Nephron progenitor cell (in vitro differentiated cells): Measurements from ENCODE around the gene C9.

ENCODE experiments used
- DNase-seq: peaks from one replicate; pipeline ENCODE4 v3.0.0; 2021
- H3K27ac Mint-ChIP-seq: 2 replicates; pipeline ENCODE4 v1.8.0; 2021; ENCODE audit warnings: mild to moderate bottlenecking, moderate library complexity, mixed read lengths
- H3K27me3 Mint-ChIP-seq: 2 replicates; pipeline ENCODE4 v1.8.0; 2021; ENCODE audit warnings: mild to moderate bottlenecking, low read depth, mixed read lengths; ENCODE audit not compliant: poor library complexity
- H3K36me3 Mint-ChIP-seq: 2 replicates; pipeline ENCODE4 v1.8.0; 2021; ENCODE audit warnings: low read depth, mixed read lengths
- H3K4me1 Mint-ChIP-seq: 2 replicates; pipeline ENCODE4 v1.8.0; 2021; ENCODE audit warnings: mixed read lengths
- H3K4me3 Mint-ChIP-seq: 2 replicates; pipeline ENCODE4 v1.8.0; 2021; ENCODE audit warnings: mild to moderate bottlenecking, moderate library complexity, mixed read lengths
- H3K9me3 Mint-ChIP-seq: 2 replicates; pipeline ENCODE4 v1.8.0; 2021; ENCODE audit warnings: mild to moderate bottlenecking, moderate library complexity, mixed read lengths
- CTCF ChIP-seq: fragments of 200-600 bp; sonication (generic); IDR thresholded peaks from 2 replicates; pipeline ENCODE4 v1.5.0; 2021; ENCODE audit warnings: antibody characterized with exemption

C9 gene

GRCh38 chr5:39264528-39264927 is 99.8 kb downstream of the C9 start:
- H3K36me3 Mint-ChIP-seq = no peaks in the 10 kb centered on the region
- H3K27ac Mint-ChIP-seq = no peak overlapping the region
- peaks cover 2% of the 10 kb centered on the region for H3K27me3 Mint-ChIP-seq
- TF ChIP-seq CTCF = no peak
- H3K4me1 Mint-ChIP-seq = no peaks in the 10 kb centered on the region
- H3K9me3 Mint-ChIP-seq = no peaks in the 10 kb centered on the region
- H3K4me3 Mint-ChIP-seq = no peak overlapping the region
- no peak for DNase-seq

GRCh38 chr5:39262981-39263380 is 101.3 kb downstream of the C9 start:
- Mint-ChIP-seq H3K4me1 (no peaks in the 10 kb centered on the region), H3K27ac (no peak overlapping the region), H3K27me3 (peaks cover 2% of the 10 kb centered on the region), H3K36me3 (no peaks in the 10 kb centered on the region), H3K4me3 (no peak overlapping the region), H3K9me3 (no peaks in the 10 kb centered on the region)
- no peak for DNase-seq
- TF ChIP-seq CTCF = no peak

- no peak overlapping the region for H3K27ac Mint-ChIP-seq
These were observed 104.2 kb downstream of the C9 start for GRCh38 chr5:39260095-39260494.

GRCh38 chr5:39257554-39257953 is 106.7 kb downstream of the C9 start:
- no peaks in the 10 kb centered on the region for H3K36me3 Mint-ChIP-seq
- TF ChIP-seq CTCF = no peak
- no peaks in the 10 kb centered on the region for H3K9me3 Mint-ChIP-seq
- H3K27ac Mint-ChIP-seq = no peak overlapping the region
- no peaks in the 10 kb centered on the region for H3K4me1 Mint-ChIP-seq
- no peaks in the 10 kb centered on the region for H3K27me3 Mint-ChIP-seq
- H3K4me3 Mint-ChIP-seq = no peak overlapping the region
- no peak for DNase-seq

More at GRCh38 chr5:39260095-39260494, 104.2 kb downstream of the C9 start:
- no peak for DNase-seq
- Mint-ChIP-seq H3K9me3 (no peaks in the 10 kb centered on the region), H3K27me3 (peaks cover 2% of the 10 kb centered on the region), H3K4me1 (no peaks in the 10 kb centered on the region), H3K4me3 (no peak overlapping the region), H3K36me3 (no peaks in the 10 kb centered on the region)
- no peak for TF ChIP-seq CTCF

DNA sequence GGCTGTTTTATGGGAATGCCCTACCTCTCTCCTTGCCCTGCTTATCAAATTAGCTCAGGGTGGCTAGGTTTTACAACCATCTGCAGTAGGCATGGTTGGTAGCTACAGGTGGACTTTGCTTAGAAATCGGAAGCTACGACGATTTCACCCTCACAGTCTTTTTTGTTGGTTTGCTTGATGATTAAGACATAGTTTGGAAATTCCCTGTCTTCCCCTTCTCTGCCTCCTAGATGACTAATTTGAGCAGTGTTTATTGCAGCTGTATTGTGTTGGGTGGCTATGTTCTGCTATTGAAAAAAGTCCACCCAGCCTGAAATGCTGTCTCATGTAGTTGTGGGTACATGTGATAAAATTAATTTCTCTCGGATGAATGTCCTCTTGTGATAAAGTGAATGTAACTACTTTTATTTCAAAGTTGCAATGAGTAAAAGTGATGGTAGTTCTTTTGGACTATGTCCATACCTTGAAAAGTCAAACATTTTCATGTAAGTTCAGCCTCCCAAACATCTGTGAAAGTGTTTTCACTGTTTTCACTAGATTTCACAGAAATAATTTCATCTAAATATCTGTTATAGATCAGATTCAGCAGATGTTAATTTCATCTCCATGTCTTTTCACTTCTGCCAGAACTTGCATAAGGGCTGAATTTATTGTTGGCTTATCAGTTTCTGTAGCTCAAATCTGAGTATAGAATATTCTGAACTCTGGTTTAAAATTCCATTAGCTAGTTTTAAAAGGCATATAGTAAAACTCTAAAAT is 107.6 kb downstream of the C9 start:
- Mint-ChIP-seq H3K36me3 (no peaks in the 10 kb centered on the region), H3K9me3 (no peaks in the 10 kb centered on the region), H3K27ac (no peak overlapping the region), H3K4me3 (no peak overlapping the region), H3K4me1 (no peaks in the 10 kb centered on the region), H3K27me3 (no peaks in the 10 kb centered on the region)
- DNase-seq = no peak
- no peak for TF ChIP-seq CTCF

DNA sequence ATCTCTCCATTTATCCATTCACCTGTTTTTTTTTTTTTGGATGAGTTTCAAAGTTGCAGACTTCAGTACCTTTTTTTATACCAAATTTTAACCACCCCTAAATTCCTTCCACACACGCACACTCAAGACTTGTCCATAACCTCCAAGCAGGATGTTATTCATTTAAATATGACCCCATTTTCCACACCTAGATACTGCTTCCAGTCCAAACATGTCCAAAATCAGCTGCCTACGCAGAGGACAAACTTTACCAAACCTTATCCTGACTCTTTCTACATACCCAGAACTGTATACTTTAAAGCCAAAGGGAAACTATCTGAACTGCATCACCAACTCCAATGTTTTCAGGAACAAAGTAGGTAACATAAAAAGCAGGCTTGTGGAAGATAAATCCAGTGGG is 108.9 kb downstream of the C9 start:
- TF ChIP-seq CTCF = no peak
- DNase-seq = no peak
- peaks cover under 1% of the 10 kb centered on the region for H3K36me3 Mint-ChIP-seq
- no peak overlapping the region for H3K27ac Mint-ChIP-seq
- peaks cover 9% of the 10 kb centered on the region for H3K9me3 Mint-ChIP-seq
- no peak overlapping the region for H3K4me3 Mint-ChIP-seq
- H3K27me3 Mint-ChIP-seq = no peaks in the 10 kb centered on the region
- no peaks in the 10 kb centered on the region for H3K4me1 Mint-ChIP-seq
